Muscle of arm (tissue), 14 donors: Measurements from ENCODE around the gene BRD7. TPM values are rescaled to one million over a fixed set of nuclear protein-coding genes. Genes with fewer than 3 reads are reported as not detected.

Source experiments
- DNase-seq: peaks from one replicate; pipeline ENCODE4 v3.0.0-alpha.2; 2013
- long read RNA-seq, 11 donors: transcript quantifications; one replicate each; lab custom pipeline, GENCODE V29; 2026
- polyA plus RNA-seq, 12 donors: library from polyadenylated mRNA; unstranded; fragments of 120-200 nt; gene quantifications; one replicate each; pipeline ENCODE4 v1.2.1, GENCODE V29; 2013; ENCODE audit not compliant: insufficient read length in 12 of 12

Gene BRD7
- 10 to 100 TPM in 11 of 12 donors, not detected in 1; 59.8 to 80.7 (median 77.5) TPM for polyA plus RNA-seq
- long read RNA-seq, donor 1, full-length matches to known transcripts = 1 of 27 reads
- long read RNA-seq, donor 1, partial matches to known transcripts = 26 of 27 reads
- long read RNA-seq, donor 1, other reads (novel, unspliced or antisense) = 0 of 27 reads
- long read RNA-seq, donor 2, partial matches to known transcripts = 17 of 19 reads
- long read RNA-seq, donor 2, other reads (novel, unspliced or antisense) = 0 of 19 reads
- long read RNA-seq, donor 3, full-length matches to known transcripts = 1 of 1 reads
- long read RNA-seq, donor 3, partial matches to known transcripts = 0 of 1 reads
- long read RNA-seq, donor 3, other reads (novel, unspliced or antisense) = 0 of 1 reads
- long read RNA-seq, donor 4, full-length matches to known transcripts = 3 of 3 reads
- long read RNA-seq, donor 4, partial matches to known transcripts = 0 of 3 reads
- long read RNA-seq, donor 4, other reads (novel, unspliced or antisense) = 0 of 3 reads
- long read RNA-seq, donor 5, full-length matches to known transcripts = 7 of 24 reads
- long read RNA-seq, donor 5, partial matches to known transcripts = 17 of 24 reads
- long read RNA-seq, donor 5, other reads (novel, unspliced or antisense) = 0 of 24 reads
- long read RNA-seq, donor 6, full-length matches to known transcripts = 2 of 2 reads
- long read RNA-seq, donor 6, partial matches to known transcripts = 0 of 2 reads
- long read RNA-seq, donor 6, other reads (novel, unspliced or antisense) = 0 of 2 reads
- long read RNA-seq, donor 7, partial matches to known transcripts = 7 of 7 reads
- long read RNA-seq, donor 7, other reads (novel, unspliced or antisense) = 0 of 7 reads
- long read RNA-seq, donor 8, full-length matches to known transcripts = 13 of 27 reads
- long read RNA-seq, donor 8, partial matches to known transcripts = 14 of 27 reads
- long read RNA-seq, donor 8, other reads (novel, unspliced or antisense) = 0 of 27 reads
- long read RNA-seq, donor 9, partial matches to known transcripts = 8 of 8 reads
- long read RNA-seq, donor 9, other reads (novel, unspliced or antisense) = 0 of 8 reads
- long read RNA-seq, donor 10, full-length matches to known transcripts = 5 of 16 reads
- long read RNA-seq, donor 10, partial matches to known transcripts = 11 of 16 reads
- long read RNA-seq, donor 10, other reads (novel, unspliced or antisense) = 0 of 16 reads
- long read RNA-seq, donor 11, full-length matches to known transcripts = 5 of 27 reads
- long read RNA-seq, donor 11, partial matches to known transcripts = 22 of 27 reads
- long read RNA-seq, donor 11, other reads (novel, unspliced or antisense) = 0 of 27 reads

- DNase-seq = peak; percentile 43
Measured at GRCh38 chr16:50368410-50369132, at the start of gene BRD7. Gene BRD7, minus strand, starts transcription at chr16:50368988. Its CDS starts 214 bp downstream, at chr16:50368774.

- DNase-seq = no peak
Measured at GRCh38 chr16:50416388-50416787, 47.6 kb upstream of the BRD7 start.

- DNase-seq = no peak
Measured at GRCh38 chr16:50414152-50414551, 45.4 kb upstream of the BRD7 start.

GRCh38 chr16:50411034-50411433, 42.2 kb upstream of the BRD7 start:
- no peak for DNase-seq

- no peak for DNase-seq
Measured at GRCh38 chr16:50408001-50408561, 39.3 kb upstream of the BRD7 start.

- no peak for DNase-seq
Measured at GRCh38 chr16:50407351-50407750, 38.6 kb upstream of the BRD7 start.

- no peak for DNase-seq
Measured at GRCh38 chr16:50403491-50403890, 34.7 kb upstream of the BRD7 start.

- DNase-seq = no peak
Measured at GRCh38 chr16:50402298-50402895, 33.6 kb upstream of the BRD7 start.

GRCh38 chr16:50401355-50401754, 32.6 kb upstream of the BRD7 start:
- DNase-seq = no peak

GRCh38 chr16:50400967-50401348, 32.2 kb upstream of the BRD7 start:
- DNase-seq = no peak

- no peak for DNase-seq
Measured at GRCh38 chr16:50400312-50400966, 31.7 kb upstream of the BRD7 start.

GRCh38 chr16:50399411-50399810, 30.6 kb upstream of the BRD7 start:
- DNase-seq = no peak

- DNase-seq = no peak
Measured at GRCh38 chr16:50398336-50398735, 29.5 kb upstream of the BRD7 start.

- DNase-seq = no peak
Measured at GRCh38 chr16:50396761-50397535, 28.2 kb upstream of the BRD7 start.

- no peak for DNase-seq
Measured at GRCh38 chr16:50395763-50396710, 27.2 kb upstream of the BRD7 start.

GRCh38 chr16:50393858-50394802, 25.3 kb upstream of the BRD7 start:
- no peak for DNase-seq

GRCh38 chr16:50393416-50393815, 24.6 kb upstream of the BRD7 start:
- no peak for DNase-seq
